Measurements from ENCODE around the gene CD226. TPM values are rescaled to one million over a fixed set of nuclear protein-coding genes. Genes with fewer than 3 reads are reported as not detected.

The CD226 gene
- total and polyA plus RNA-seq, 2 of the 4 experiments (the other 2 are of a cell fraction): 0.29 to 1.1 TPM

GRCh38 chr18:69898241-69898861, 49.3 kb downstream of the CD226 start:
- no peak for DNase-seq
- 100% methylated on average over 2 of the region's 11 CpGs; no CpG with 5 or more reads in 1 of the 2 experiments for WGBS, 2 experiments (ENCODE audit: extremely low coverage in 2 of 2, insufficient read length in 1 of 2)

More at GRCh38 chr18:69898241-69898861, 49.3 kb downstream of the CD226 start:
- CTCF ChIA-PET: no interaction called here
- no peaks in the 10 kb centered on the region for H3K9me1 ChIP-seq (ENCODE audit: insufficient read depth, low read length)
- no peak for ATAC-seq (ENCODE audit: low read depth)
- TF ChIP-seq RCOR1 (IDR thresholded peaks at IDR 0.05; ENCODE audit: insufficient replicate concordance, low read length) (no peak), MAZ (IDR thresholded peaks at IDR 0.05; ENCODE audit: borderline replicate concordance, low read depth, low read length) (no peak), NFE2L2 (IDR thresholded peaks at IDR 0.05; ENCODE audit: low read depth, low read length) (no peak)
- H3K9me3 ChIP-seq (ENCODE audit: control insufficient read depth, insufficient read depth, low read length): no peaks in the 10 kb centered on the region
- no peak overlapping the region for H2BK5ac ChIP-seq (ENCODE audit: low read depth, low read length, poor library complexity, severe bottlenecking)
- H3K79me1 ChIP-seq (ENCODE audit: low read depth in 1 of 2, low read length in 2 of 2): no peaks in the 10 kb centered on the region
- no peaks in the 10 kb centered on the region for H3K4me1 ChIP-seq (ENCODE audit: control insufficient read depth, insufficient read depth, low read length)
- H3K27me3 ChIP-seq (ENCODE audit: control insufficient read depth, insufficient read depth, low read length): no peaks in the 10 kb centered on the region
- H2BK20ac ChIP-seq (ENCODE audit: low read depth, low read length): no peak overlapping the region
- no peak overlapping the region for H3K9ac ChIP-seq (ENCODE audit: low read depth, low read length)
- H2AFZ ChIP-seq (replicated peaks; ENCODE audit: low read length, poor library complexity): no peak overlapping the region
- H4K8ac ChIP-seq (ENCODE audit: low read depth in 2 of 2, low read length in 2 of 2): no peak overlapping the region
- H3K18ac ChIP-seq (ENCODE audit: low read depth, low read length): no peak overlapping the region
- H3K27ac ChIP-seq (ENCODE audit: insufficient read depth, low read length): no peak overlapping the region
- no peak overlapping the region for H2AK9ac ChIP-seq (replicated peaks; ENCODE audit: low read depth, low read length, poor library complexity)
- H2BK120ac ChIP-seq (ENCODE audit: low read depth, low read length): no peak overlapping the region
- no peak overlapping the region for H3K23ac ChIP-seq (ENCODE audit: low read depth, low read length)
- POLR2A ChIA-PET (ENCODE audit: unreplicated experiment): no interaction called here
- H3K36me3 ChIP-seq (ENCODE audit: control insufficient read depth, insufficient read depth, low read length): no peaks in the 10 kb centered on the region
- BruUV-seq (replicated peaks): no TSS peak
- dilution Hi-C loops (cut with HindIII; ENCODE audit: low sequenced_read_pairs, unreplicated experiment) (no loop called here), intact Hi-C loops (cut with micrococcal nuclease) (no loop called here), in situ Hi-C loops (cut with MboI; ENCODE audit: low sequenced_read_pairs) (no loop called here)
- no peak overlapping the region for H3K56ac ChIP-seq (ENCODE audit: extremely low read depth, insufficient read depth, low read length)
- no peak overlapping the region for H3K4ac ChIP-seq (ENCODE audit: low read depth, low read length)
- no peak overlapping the region for H4K91ac ChIP-seq (ENCODE audit: insufficient read depth, low read depth, low read length)
- no peak overlapping the region for H3K4me2 ChIP-seq (ENCODE audit: low read depth, low read length)
- no peaks in the 10 kb centered on the region for H4K20me1 ChIP-seq (ENCODE audit: insufficient read depth, low read length)
- no peak overlapping the region for H4K5ac ChIP-seq (ENCODE audit: low read depth, low read length)
- H2BK15ac ChIP-seq (ENCODE audit: low read depth, low read length): no peak overlapping the region
- H3K14ac ChIP-seq (replicated peaks; ENCODE audit: low read depth, low read length): no peak overlapping the region
- H3K4me3 ChIP-seq (ENCODE audit: insufficient read depth, low read depth, low read length): no peak overlapping the region
- no peak overlapping the region for H2AK5ac ChIP-seq (ENCODE audit: low read depth, low read length)

Data from IMR-90 (cell line).